Central memory CD8-positive, alpha-beta T cell (primary cell): ENCODE results near the gene WDFY2.
"Not testable (repeated sequence)": the region's sequence is repeated elsewhere in the genome, so short reads cannot be mapped to it uniquely, and the experiment has no call there.

Experiments used
- ATAC-seq: fragments of 150-1000 bp; cut with Tn5 transposase; replicated peaks from 2 replicates; pipeline ENCODE4 v1.10.0; 2022; ENCODE audit warnings: mild to moderate bottlenecking, moderate FRiP score, moderate number of reproducible peaks; ENCODE audit not compliant: poor library complexity, severe bottlenecking; ENCODE audit errors: extremely low read depth
- DNase-seq, 2 donors: peaks; one replicate each; pipeline ENCODE4 v3.0.0; 2021; ENCODE audit warnings: low spot score in 2 of 2
- H3K27ac Mint-ChIP-seq: one replicate; pipeline ENCODE4 v1.8.0; 2022; ENCODE audit warnings: low read depth, mild to moderate bottlenecking, moderate library complexity, mixed read lengths
- H3K27me3 Mint-ChIP-seq: one replicate; pipeline ENCODE4 v1.8.0; 2022; ENCODE audit warnings: mixed read lengths
- H3K36me3 Mint-ChIP-seq: one replicate; pipeline ENCODE4 v1.8.0; 2022; ENCODE audit warnings: mild to moderate bottlenecking, moderate library complexity, mixed read lengths; ENCODE audit not compliant: insufficient read depth
- H3K4me1 Mint-ChIP-seq: one replicate; pipeline ENCODE4 v1.8.0; 2022; ENCODE audit warnings: mixed read lengths
- H3K4me3 Mint-ChIP-seq: one replicate; pipeline ENCODE4 v1.8.0; 2022; ENCODE audit warnings: mild to moderate bottlenecking, moderate library complexity, mixed read lengths
- H3K9me3 Mint-ChIP-seq: one replicate; pipeline ENCODE4 v1.8.0; 2022; ENCODE audit warnings: mixed read lengths

WDFY2 gene

DNA sequence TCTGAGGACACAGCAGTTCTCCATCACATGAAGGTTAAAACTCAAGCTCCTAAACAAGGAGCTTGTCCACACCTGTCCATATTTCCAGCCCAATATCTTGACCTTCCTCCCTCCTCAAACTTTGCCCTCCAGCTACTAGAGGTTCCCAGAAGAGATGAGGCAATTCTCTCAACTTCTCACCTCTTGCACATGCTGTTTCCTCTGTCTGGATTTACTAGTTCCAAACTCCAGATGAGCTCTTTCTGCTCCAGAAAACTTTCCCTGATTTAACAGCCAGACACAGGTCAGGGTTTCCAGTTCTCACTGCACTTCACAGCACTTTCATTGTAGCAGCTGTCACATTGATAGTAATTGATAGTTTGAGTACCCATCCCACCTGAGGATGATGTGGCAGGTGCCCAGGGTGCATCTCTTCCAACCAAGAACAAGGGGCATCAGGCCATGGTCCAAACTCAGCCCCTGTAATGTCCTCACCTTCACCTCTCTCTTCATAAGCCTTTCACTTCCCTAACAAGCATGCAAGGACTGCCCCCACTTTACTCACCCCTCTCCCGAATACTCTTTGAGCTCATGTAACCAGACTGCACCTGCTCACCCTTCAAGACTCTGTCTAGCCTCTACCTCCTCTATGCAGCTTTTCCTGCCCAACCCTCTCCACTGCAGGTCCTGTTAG is 3.0 kb upstream of the WDFY2 start:
- H3K4me3 Mint-ChIP-seq, result no peak overlapping the region
- ATAC-seq (no peak), DNase-seq (no peak)
- no peaks in the 10 kb centered on the region for H3K27me3 Mint-ChIP-seq
- H3K36me3 Mint-ChIP-seq, result peaks cover 15% of the 10 kb centered on the region
- no peaks in the 10 kb centered on the region for H3K9me3 Mint-ChIP-seq
- H3K4me1 Mint-ChIP-seq, result peaks cover 9% of the 10 kb centered on the region
- H3K27ac Mint-ChIP-seq, result no peak overlapping the region

DNA sequence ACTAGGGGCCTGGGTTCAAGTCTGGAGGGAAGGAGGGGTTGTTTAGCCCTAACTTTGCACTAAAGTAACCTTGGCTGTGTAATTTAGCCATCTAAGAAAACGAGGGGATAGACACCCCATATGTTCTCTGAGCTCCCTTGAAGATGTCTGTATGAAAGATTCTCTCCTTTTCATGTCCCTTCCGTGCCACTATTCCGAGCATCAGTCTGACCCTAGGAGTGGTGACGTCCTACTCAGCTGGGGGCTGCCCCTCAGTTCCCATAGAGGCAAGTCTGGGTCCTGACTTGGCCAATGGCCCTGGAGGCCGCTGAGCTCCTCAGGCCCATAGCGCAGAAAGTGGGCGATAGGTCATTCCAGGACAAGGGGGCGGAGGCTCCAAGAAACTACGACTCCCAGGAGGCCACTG is 790 bp upstream of the WDFY2 start:
- peaks cover 15% of the 10 kb centered on the region for H3K36me3 Mint-ChIP-seq
- ATAC-seq (no peak), DNase-seq (no peak)
- H3K4me3 Mint-ChIP-seq, result peak overlapping the region; percentile 90
- H3K27ac Mint-ChIP-seq, result peak overlapping the region; percentile 90
- H3K9me3 Mint-ChIP-seq, result no peaks in the 10 kb centered on the region
- no peaks in the 10 kb centered on the region for H3K27me3 Mint-ChIP-seq
- peaks cover 22% of the 10 kb centered on the region for H3K4me1 Mint-ChIP-seq

DNA sequence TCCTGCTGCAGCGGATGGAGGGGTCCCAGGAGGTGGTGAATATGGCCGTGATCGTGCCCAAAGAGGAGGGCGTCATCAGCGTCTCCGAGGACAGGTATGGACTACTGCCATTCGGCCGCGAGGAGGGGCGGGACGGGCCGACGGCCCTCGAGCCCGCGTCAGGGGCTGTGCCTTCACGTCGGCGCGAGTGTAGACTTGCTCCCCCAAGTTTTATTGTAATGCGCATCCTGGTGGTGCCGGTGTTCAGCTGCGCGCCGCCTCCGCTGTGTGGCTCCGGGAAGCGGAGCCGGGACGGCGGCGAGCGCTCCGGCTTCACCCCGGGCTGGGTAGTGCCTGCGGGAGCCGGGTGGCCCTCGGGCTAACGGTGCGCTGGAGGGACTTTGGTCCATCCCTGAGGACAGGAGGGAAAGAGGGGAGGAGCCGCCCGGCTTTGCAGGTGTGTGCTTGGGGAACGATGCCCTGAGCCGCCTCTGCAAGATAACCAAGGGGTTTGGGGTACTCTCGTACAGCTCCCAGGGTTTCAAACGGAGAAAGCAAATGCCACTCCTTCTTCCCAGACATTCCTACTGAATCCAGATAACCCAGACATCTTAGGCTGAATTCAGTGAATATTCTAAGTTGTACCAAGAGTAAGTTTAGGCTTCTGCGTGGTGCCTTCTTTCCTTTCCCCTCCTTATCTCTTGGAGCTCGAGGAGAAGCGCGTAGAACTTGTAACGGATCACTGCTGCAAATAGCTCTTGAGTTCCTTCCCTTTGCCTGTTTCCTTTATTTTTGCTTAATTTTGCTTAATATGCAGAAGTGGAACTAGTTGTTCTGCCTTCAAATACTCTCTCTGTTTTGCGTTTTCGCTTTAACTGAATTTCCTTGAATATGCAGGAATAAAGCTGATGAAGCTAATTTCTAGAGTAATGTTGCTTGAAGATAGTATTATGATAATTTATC is 740 bp downstream of the WDFY2 start:
- peak; percentile 60 to 66 for DNase-seq
- H3K4me1 Mint-ChIP-seq, result peaks cover 27% of the 10 kb centered on the region
- ATAC-seq, result peak; percentile 54
- H3K27ac Mint-ChIP-seq, result peak overlapping the region; percentile 90
- no peaks in the 10 kb centered on the region for H3K9me3 Mint-ChIP-seq
- H3K27me3 Mint-ChIP-seq, result no peaks in the 10 kb centered on the region
- H3K36me3 Mint-ChIP-seq, result peaks cover 15% of the 10 kb centered on the region
- H3K4me3 Mint-ChIP-seq, result peak overlapping the region; percentile 90

DNA sequence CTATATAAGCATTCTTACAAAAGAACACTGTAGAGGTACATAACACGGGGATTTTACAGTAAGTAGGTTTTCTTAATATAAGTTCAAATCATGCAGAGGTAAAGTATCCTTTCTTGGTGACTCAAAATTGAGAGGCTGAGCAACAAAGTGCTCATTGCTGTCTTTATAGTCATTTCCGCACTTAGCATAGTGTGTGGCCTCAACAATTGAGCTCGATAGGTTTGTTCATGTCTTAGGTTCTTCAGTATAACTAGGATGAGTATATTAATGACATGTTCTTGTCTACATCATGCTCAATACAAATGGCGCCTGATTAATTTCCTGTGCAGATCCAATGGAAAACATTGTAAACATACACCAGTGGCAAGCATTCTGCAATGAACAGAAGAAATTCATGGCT is 1.4 kb downstream of the WDFY2 start:
- H3K4me1 Mint-ChIP-seq, result peaks cover 27% of the 10 kb centered on the region
- peak overlapping the region; percentile 90 for H3K4me3 Mint-ChIP-seq
- DNase-seq, result no peak
- H3K36me3 Mint-ChIP-seq, result peaks cover 17% of the 10 kb centered on the region
- no peaks in the 10 kb centered on the region for H3K9me3 Mint-ChIP-seq
- ATAC-seq, result no peak
- no peak overlapping the region for H3K27ac Mint-ChIP-seq
- no peaks in the 10 kb centered on the region for H3K27me3 Mint-ChIP-seq

- ATAC-seq (no peak), DNase-seq (no peak)
- Mint-ChIP-seq H3K27me3 (no peaks in the 10 kb centered on the region), H3K9me3 (no peaks in the 10 kb centered on the region), H3K4me3 (no peak overlapping the region), H3K4me1 (peaks cover 27% of the 10 kb centered on the region), H3K27ac (no peak overlapping the region), H3K36me3 (peaks cover 17% of the 10 kb centered on the region)
Measured at GRCh38 chr13:51587372-51587771, 3.1 kb downstream of the WDFY2 start.

GRCh38 chr13:51588406-51588949 is 4.2 kb downstream of the WDFY2 start:
- no peak overlapping the region for H3K4me3 Mint-ChIP-seq
- DNase-seq (no peak), ATAC-seq (no peak)
- H3K9me3 Mint-ChIP-seq, result no peaks in the 10 kb centered on the region
- no peaks in the 10 kb centered on the region for H3K27me3 Mint-ChIP-seq
- peaks cover 11% of the 10 kb centered on the region for H3K36me3 Mint-ChIP-seq
- no peak overlapping the region for H3K27ac Mint-ChIP-seq
- H3K4me1 Mint-ChIP-seq, result peaks cover 27% of the 10 kb centered on the region

GRCh38 chr13:51589793-51590192 is 5.5 kb downstream of the WDFY2 start:
- H3K4me1 Mint-ChIP-seq, result peaks cover 33% of the 10 kb centered on the region
- no peaks in the 10 kb centered on the region for H3K27me3 Mint-ChIP-seq

DNA sequence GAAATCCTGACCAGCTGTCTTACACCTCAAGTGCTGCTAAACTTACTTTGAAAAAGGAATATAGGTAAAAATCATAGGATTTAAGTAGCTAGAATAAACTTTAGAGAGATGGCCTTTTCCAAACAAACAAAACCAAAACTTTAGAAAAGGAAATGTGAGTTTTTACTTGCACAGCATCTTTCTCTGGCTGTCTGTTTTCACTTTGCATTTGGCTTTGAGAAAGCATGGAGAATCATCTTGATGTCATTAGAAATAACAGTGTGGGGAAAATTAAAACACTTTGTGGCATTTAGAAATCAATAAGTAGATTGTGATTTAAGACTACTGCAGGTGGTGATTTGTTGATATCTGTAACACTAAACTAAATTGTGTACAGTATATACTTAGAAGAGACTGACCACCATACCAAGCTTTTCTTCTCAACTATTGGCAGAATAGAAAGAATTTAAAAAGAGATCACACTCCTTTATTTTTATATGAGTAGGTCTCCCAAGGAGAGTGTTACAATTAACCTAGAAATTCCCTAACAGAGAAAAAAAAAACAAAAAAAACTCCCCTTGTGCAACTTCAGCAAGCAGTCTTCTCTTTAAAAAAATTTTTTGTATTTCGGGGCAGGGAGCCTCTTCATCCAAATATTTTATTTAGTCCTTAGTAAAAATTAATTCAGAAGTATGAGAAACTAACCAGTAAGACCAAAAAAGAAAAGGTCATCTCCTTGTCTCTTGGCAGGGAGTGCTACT is 6.1 kb downstream of the WDFY2 start:
- DNase-seq (no peak), ATAC-seq (no peak)
- Mint-ChIP-seq H3K27me3 (no peaks in the 10 kb centered on the region), H3K4me3 (no peak overlapping the region), H3K9me3 (no peaks in the 10 kb centered on the region), H3K27ac (no peak overlapping the region), H3K4me1 (peaks cover 34% of the 10 kb centered on the region), H3K36me3 (peaks cover 1% of the 10 kb centered on the region)

More at GRCh38 chr13:51589793-51590192, 5.5 kb downstream of the WDFY2 start:
- H3K4me3 Mint-ChIP-seq, result no peak overlapping the region
- ATAC-seq (no peak), DNase-seq (no peak)
- H3K9me3 Mint-ChIP-seq, result no peaks in the 10 kb centered on the region
- peaks cover 1% of the 10 kb centered on the region for H3K36me3 Mint-ChIP-seq
- no peak overlapping the region for H3K27ac Mint-ChIP-seq

GRCh38 chr13:51590971-51591627 is 6.8 kb downstream of the WDFY2 start:
- H3K27me3 Mint-ChIP-seq, result no peaks in the 10 kb centered on the region
- peaks cover 1% of the 10 kb centered on the region for H3K36me3 Mint-ChIP-seq
- ATAC-seq (no peak), DNase-seq (no peak)
- H3K9me3 Mint-ChIP-seq, result no peaks in the 10 kb centered on the region
- peaks cover 29% of the 10 kb centered on the region for H3K4me1 Mint-ChIP-seq
- no peak overlapping the region for H3K27ac Mint-ChIP-seq
- H3K4me3 Mint-ChIP-seq, result no peak overlapping the region

DNA sequence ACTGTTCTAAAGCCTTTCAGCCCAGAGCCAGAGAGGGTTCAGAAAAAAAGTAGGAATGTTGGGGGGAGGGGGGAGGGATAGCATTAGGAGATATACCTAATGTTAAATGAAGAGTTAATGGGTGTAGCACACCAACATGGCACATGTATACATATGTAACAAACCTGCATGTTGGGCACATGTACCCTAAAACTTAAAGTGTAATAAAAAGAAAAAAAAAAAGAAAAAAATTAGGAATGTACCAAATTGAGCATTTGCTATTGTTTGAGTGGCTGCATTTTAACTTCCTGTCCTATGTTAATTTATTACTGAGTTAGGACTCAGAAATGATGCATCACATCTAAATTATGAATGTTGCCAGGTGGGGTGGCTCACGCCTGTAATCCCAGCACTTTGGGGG is 7.7 kb downstream of the WDFY2 start:
- not testable (repeated sequence) for ATAC-seq, H3K4me3 Mint-ChIP-seq, H3K27me3 Mint-ChIP-seq, H3K9me3 Mint-ChIP-seq, H3K27ac Mint-ChIP-seq, H3K36me3 Mint-ChIP-seq, DNase-seq
- peaks cover 28% of the 10 kb centered on the region for H3K4me1 Mint-ChIP-seq

- Mint-ChIP-seq H3K4me3 (no peak overlapping the region), H3K27ac (no peak overlapping the region), H3K27me3 (no peaks in the 10 kb centered on the region), H3K9me3 (no peaks in the 10 kb centered on the region), H3K36me3 (peaks cover 3% of the 10 kb centered on the region), H3K4me1 (peaks cover 14% of the 10 kb centered on the region)
- no peak for ATAC-seq
- DNase-seq, result no peak
Measured at GRCh38 chr13:51594432-51594831, 10.2 kb downstream of the WDFY2 start.

DNA sequence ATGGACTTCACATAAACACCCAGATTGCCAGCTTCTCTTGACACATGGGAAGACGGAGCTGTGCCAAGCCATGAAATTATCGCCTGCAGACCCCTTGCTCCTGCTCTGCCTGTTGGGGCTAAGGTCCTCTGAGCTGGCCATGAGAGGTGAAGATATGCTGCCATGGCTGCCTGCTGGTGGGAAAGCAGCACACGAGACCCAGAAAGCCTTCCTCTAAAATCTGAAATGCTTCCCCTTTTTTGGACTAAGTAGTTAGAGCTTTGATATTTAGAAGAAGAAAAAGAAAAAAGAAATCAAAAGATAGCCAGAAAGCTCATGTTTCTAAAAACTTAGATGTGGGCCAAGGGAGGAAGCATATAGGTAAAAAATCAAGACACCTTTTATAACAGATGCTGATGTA is 11.2 kb downstream of the WDFY2 start:
- Mint-ChIP-seq H3K9me3 (no peaks in the 10 kb centered on the region), H3K4me3 (no peak overlapping the region)

More for the DNA sequence above, 11.2 kb downstream of the WDFY2 start:
- no peak for ATAC-seq
- Mint-ChIP-seq H3K36me3 (peaks cover 3% of the 10 kb centered on the region), H3K4me1 (peaks cover 20% of the 10 kb centered on the region), H3K27ac (no peak overlapping the region), H3K27me3 (no peaks in the 10 kb centered on the region)
- DNase-seq, result no peak
